Progenitor cell of endocrine pancreas (in vitro differentiated cells): Measurements from ENCODE around the gene TCTN2. TPM values are rescaled to one million over a fixed set of nuclear protein-coding genes. Genes with fewer than 3 reads are reported as not detected.

Source experiments
- DNase-seq: peaks from one replicate; pipeline ENCODE4 v3.0.0; 2021; ENCODE audit warnings: low spot score; ENCODE audit not compliant: unreplicated experiment
- H3K27ac Mint-ChIP-seq: 2 replicates; pipeline ENCODE4 v1.8.0; 2021; ENCODE audit warnings: mild to moderate bottlenecking, moderate library complexity, mixed read lengths
- H3K27me3 Mint-ChIP-seq: 2 replicates; pipeline ENCODE4 v1.8.0; 2021; ENCODE audit warnings: mixed read lengths
- H3K36me3 Mint-ChIP-seq: 2 replicates; pipeline ENCODE4 v1.8.0; 2022; ENCODE audit warnings: mixed read lengths; ENCODE audit not compliant: insufficient read depth
- H3K4me1 Mint-ChIP-seq: 2 replicates; pipeline ENCODE4 v1.8.0; 2021; ENCODE audit warnings: low read depth, mixed read lengths
- H3K4me3 Mint-ChIP-seq: 2 replicates; pipeline ENCODE4 v1.8.0; 2021; ENCODE audit warnings: low read depth, mild to moderate bottlenecking, moderate library complexity, mixed read lengths
- H3K9me3 Mint-ChIP-seq: 2 replicates; pipeline ENCODE4 v1.8.0; 2021; ENCODE audit warnings: low read depth, mixed read lengths
- total RNA-seq: library from RNA; stranded (reverse); gene quantifications from 2 replicates; pipeline ENCODE4 v1.2.1, GENCODE V29; 2021
- TF ChIP-seq, protein P1 (sequence below): fragments of 200-600 bp; sonication (generic); IDR thresholded peaks from one replicate; pipeline ENCODE4 v1.5.0; 2021; ENCODE audit warnings: antibody characterized with exemption, mild to moderate bottlenecking; ENCODE audit not compliant: unreplicated experiment

Gene TCTN2
- total RNA-seq, 1 donor from 2014 or later = 37.6 TPM

DNA sequence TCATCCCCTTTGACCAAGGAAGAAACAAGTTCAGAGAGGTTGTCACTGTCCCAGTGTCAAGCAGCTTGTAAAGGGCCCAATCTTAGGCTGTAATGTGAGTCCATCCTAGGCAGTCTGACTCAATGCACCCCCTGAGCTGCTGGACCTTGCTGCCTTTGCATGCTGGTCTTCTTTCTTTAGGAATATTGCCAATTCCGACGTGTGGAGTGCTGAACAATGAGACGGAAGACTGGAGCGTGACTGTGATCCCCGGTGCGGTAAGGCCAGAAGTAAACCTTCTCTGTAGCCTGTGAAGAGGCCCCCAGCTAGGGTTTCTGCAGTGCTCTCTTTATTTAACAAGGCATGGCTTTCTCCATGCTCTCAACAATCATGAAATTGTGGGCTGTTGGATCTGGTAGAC is 963 bp downstream of the TCTN2 start:
- no peak for DNase-seq
- TF ChIP-seq, protein P1, sequence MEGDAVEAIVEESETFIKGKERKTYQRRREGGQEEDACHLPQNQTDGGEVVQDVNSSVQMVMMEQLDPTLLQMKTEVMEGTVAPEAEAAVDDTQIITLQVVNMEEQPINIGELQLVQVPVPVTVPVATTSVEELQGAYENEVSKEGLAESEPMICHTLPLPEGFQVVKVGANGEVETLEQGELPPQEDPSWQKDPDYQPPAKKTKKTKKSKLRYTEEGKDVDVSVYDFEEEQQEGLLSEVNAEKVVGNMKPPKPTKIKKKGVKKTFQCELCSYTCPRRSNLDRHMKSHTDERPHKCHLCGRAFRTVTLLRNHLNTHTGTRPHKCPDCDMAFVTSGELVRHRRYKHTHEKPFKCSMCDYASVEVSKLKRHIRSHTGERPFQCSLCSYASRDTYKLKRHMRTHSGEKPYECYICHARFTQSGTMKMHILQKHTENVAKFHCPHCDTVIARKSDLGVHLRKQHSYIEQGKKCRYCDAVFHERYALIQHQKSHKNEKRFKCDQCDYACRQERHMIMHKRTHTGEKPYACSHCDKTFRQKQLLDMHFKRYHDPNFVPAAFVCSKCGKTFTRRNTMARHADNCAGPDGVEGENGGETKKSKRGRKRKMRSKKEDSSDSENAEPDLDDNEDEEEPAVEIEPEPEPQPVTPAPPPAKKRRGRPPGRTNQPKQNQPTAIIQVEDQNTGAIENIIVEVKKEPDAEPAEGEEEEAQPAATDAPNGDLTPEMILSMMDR = no peak
- Mint-ChIP-seq H3K4me1 (peaks cover 9% of the 10 kb centered on the region), H3K36me3 (peaks cover 16% of the 10 kb centered on the region), H3K27me3 (no peaks in the 10 kb centered on the region), H3K4me3 (peak overlapping the region; percentile 92), H3K27ac (peak overlapping the region; percentile 91), H3K9me3 (no peaks in the 10 kb centered on the region)

DNA sequence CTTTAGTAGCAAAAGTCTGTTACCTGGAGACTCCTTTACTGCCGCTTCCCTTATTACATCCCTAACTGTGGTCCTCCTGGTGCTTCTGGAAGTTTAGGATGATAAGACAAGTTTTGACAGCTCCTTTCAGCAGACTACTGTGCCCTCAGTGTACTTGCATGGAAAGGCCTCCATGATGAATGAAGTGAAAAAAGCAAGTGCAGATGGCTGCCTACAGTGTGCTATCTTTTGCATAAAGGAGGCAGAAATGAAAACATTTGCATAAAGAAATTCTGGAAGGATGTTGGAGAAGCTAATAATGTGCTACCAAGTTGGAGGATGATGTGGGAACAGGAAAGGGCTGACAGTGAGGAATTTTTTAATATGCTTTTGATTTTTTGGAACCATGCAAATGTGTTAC is 4.5 kb downstream of the TCTN2 start:
- H3K27me3 Mint-ChIP-seq = no peaks in the 10 kb centered on the region
- TF ChIP-seq, protein P1 = no peak
- peaks cover 28% of the 10 kb centered on the region for H3K36me3 Mint-ChIP-seq
- no peak overlapping the region for H3K27ac Mint-ChIP-seq
- H3K4me3 Mint-ChIP-seq = no peak overlapping the region
- peaks cover 9% of the 10 kb centered on the region for H3K4me1 Mint-ChIP-seq
- H3K9me3 Mint-ChIP-seq = no peaks in the 10 kb centered on the region
- no peak for DNase-seq

DNA sequence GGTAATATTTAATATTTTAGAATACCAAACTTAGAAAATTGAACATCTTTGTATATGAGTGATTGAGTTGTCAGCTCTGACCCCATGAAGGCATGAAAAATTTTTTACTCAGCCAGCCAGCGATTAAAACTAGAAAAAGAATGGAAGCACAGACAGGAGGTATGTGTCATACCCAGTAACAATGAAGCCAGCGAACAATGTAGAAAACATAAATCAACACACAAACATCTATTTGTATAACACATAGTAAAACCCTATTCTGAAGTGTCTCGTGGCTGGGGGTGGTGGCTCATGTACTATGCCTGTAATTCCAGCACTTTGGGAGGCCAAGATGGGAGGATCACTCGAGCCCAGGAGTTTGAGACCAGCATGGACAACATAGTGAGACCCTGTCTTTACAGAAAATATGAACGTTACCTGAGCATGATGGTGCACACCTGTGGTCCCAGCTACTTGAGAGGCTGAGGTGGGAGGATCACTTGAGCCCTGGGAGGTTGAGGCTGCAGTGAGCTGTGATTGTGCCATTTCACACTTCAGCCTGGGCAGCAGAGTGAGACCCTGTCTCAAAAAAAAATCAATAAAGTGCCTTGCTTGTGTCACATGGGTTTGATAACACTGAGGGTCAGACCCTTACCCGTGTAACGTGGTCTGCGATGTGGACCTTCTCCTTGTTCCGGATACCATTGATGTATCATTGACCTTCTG is 5.9 kb downstream of the TCTN2 start:
- H3K4me3 Mint-ChIP-seq = no peak overlapping the region
- no peak overlapping the region for H3K27ac Mint-ChIP-seq
- H3K27me3 Mint-ChIP-seq = no peaks in the 10 kb centered on the region
- peaks cover 6% of the 10 kb centered on the region for H3K4me1 Mint-ChIP-seq
- peaks cover 33% of the 10 kb centered on the region for H3K36me3 Mint-ChIP-seq
- no peaks in the 10 kb centered on the region for H3K9me3 Mint-ChIP-seq
- DNase-seq = no peak
- TF ChIP-seq, protein P1 = no peak

DNA sequence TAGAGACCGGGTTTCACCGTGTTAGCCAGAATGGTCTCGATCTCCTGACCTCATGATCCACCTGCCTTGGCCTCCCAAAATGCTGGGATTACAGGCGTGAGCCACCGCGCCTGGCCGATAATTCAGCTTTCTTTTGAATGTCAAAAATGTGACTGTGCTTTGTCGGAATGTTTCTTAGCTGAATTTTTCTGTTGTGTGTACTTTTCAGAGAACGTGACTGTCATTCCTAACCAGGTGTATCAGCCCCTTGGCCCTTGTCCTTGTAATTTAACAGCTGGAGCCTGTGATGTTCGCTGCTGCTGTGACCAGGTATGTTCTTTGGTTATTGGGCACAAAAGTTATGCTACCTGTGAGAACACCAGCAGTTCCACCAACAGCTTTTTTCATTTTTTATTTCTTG is 8.1 kb downstream of the TCTN2 start:
- no peaks in the 10 kb centered on the region for H3K4me1 Mint-ChIP-seq
- TF ChIP-seq, protein P1 = no peak
- H3K27me3 Mint-ChIP-seq = no peaks in the 10 kb centered on the region
- no peaks in the 10 kb centered on the region for H3K9me3 Mint-ChIP-seq
- DNase-seq = no peak
- peaks cover 30% of the 10 kb centered on the region for H3K36me3 Mint-ChIP-seq
- H3K4me3 Mint-ChIP-seq = no peak overlapping the region
- H3K27ac Mint-ChIP-seq = no peak overlapping the region

DNA sequence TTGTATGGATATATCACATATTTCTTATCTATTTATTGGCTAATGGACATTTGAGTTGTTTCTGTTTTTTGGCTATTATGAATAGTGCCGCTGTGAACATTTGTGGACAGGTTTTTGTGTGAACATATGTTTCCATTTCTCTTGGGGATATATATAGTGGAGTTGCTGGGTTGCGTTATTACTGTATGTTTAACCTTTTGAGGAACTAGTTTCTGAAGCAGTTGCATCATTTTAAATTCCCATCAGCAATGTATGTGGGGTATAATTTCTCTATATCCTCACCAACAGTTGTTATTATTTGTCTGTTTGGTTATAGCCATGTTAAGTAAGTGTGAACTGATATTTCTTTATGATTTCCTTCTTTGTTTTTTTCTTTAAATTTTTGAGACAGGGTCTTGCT is 10.7 kb downstream of the TCTN2 start:
- H3K9me3 Mint-ChIP-seq = no peaks in the 10 kb centered on the region
- DNase-seq = no peak
- no peak overlapping the region for H3K27ac Mint-ChIP-seq
- H3K36me3 Mint-ChIP-seq = peaks cover 21% of the 10 kb centered on the region
- H3K4me3 Mint-ChIP-seq = no peak overlapping the region
- TF ChIP-seq, protein P1 = no peak
- H3K4me1 Mint-ChIP-seq = no peaks in the 10 kb centered on the region
- H3K27me3 Mint-ChIP-seq = no peaks in the 10 kb centered on the region
